ENCODE data around the gene BCAS3.

BCAS3 gene

DNA sequence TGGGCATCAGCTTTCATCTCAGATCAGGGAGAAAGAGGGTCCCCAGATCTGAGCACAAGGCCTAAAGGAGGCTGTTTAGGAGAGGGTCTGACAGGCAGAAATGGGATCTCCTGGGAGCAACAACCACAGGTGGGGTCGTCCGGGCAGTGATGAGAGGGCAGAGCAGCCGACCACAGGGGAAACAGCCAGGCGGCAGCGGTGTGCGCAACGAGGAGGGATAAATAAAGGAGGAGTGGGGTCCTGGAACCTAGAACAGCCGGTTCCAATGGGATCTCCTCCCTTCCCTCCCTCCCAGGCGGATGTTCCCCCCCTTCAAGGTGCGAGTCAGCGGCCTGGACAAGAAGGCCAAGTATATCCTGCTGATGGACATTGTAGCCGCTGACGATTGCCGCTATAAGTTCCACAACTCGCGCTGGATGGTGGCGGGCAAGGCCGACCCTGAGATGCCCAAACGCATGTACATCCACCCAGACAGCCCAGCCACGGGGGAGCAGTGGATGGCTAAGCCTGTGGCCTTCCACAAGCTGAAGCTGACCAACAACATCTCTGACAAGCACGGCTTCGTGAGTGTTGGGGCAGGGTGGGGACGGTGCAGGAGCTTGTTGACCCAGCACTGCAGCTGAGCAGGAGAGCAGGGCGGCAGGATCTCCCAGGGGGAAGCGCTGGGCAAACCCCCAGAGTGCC lies 723.9 kb downstream of the BCAS3 start:
- no CpG with 5 or more reads among the region's 25 CpGs for whole genome bisulfite sequencing (ENCODE audit: extremely low coverage, insufficient coverage, insufficient read length)
- Histone ChIP-seq H3K9ac (ENCODE audit: low read length) (no peak overlapping the region), H4K12ac (ENCODE audit: low read depth, low read length) (no peak overlapping the region), H3K23ac (ENCODE audit: low read length) (no peak overlapping the region), H3K79me2 (ENCODE audit: control insufficient read depth, insufficient read depth, low read length, poor library complexity) (no peaks in the 10 kb centered on the region), H3K14ac (ENCODE audit: low read length) (no peak overlapping the region), H3K79me1 (ENCODE audit: low read length) (peaks cover 2% of the 10 kb centered on the region), H3K9me3 (ENCODE audit: insufficient read depth, low read depth, low read length) (peaks cover 18% of the 10 kb centered on the region), H2BK120ac (ENCODE audit: insufficient read depth, low read length, poor library complexity) (no peak overlapping the region), H3K4ac (ENCODE audit: low read depth, low read length) (no peak overlapping the region), H2BK5ac (ENCODE audit: low read depth, low read length, poor library complexity) (no peak overlapping the region), H3K36me3 (ENCODE audit: control insufficient read depth in 1 of 2, insufficient read depth in 2 of 2, low read length in 2 of 2) (no peaks in the 10 kb centered on the region), H2AFZ (ENCODE audit: insufficient read depth, low read length, poor library complexity) (no peak overlapping the region), H4K91ac (ENCODE audit: low read depth, low read length) (no peak overlapping the region), H3K18ac (ENCODE audit: low read length) (no peak overlapping the region), H3K27ac (ENCODE audit: low read depth, low read length) (no peak overlapping the region), H3K4me1 (ENCODE audit: control insufficient read depth in 1 of 2, insufficient read depth in 2 of 2, low read length in 2 of 2) (peaks cover 17 to 50% of the 10 kb centered on the region in 2 experiments), H3K4me2 (ENCODE audit: low read length) (no peak overlapping the region), H3K27me3 (ENCODE audit: insufficient read depth, low read length) (peaks cover 85% of the 10 kb centered on the region), H2BK12ac (ENCODE audit: low read length) (no peak overlapping the region), H2AK5ac (ENCODE audit: low read length) (no peak overlapping the region), H3K4me3 (ENCODE audit: low read depth, low read length) (peak overlapping the region; percentile 23), H4K8ac (ENCODE audit: low read depth, low read length) (no peak overlapping the region)
- no peak for DNase-seq

DNA sequence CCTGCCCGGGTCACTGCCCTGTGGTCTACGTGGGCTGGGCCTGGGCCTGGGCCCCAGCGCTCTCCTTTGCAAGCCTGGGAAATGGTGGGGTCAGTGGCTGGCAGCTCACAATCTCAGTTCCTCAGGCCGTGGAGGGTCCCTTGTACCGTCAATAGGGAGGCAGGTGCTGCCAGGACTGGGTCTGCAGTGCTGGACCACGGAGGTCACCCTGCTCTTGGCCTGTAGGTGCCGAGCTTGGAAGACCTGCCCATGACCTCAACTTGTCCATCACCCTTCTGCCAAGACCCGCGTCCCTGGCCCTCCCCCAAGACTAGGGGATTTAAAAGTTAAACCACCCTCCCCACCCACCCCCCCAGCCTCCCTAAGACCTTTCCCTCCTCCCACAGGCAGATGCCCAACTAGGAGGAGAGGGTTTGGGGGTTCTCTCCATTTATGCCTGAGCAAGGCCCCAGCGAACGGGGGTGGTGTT lies 724.5 kb downstream of the BCAS3 start:
- no peak overlapping the region for H3K4me2 ChIP-seq (ENCODE audit: low read length)
- no peak overlapping the region for H4K8ac ChIP-seq (ENCODE audit: low read depth, low read length)
- no peak overlapping the region for H3K4ac ChIP-seq (ENCODE audit: low read depth, low read length)
- no peak overlapping the region for H3K18ac ChIP-seq (ENCODE audit: low read length)
- H4K12ac ChIP-seq (ENCODE audit: low read depth, low read length) = no peak overlapping the region
- H2BK12ac ChIP-seq (ENCODE audit: low read length) = no peak overlapping the region
- no peak overlapping the region for H2BK120ac ChIP-seq (ENCODE audit: insufficient read depth, low read length, poor library complexity)
- no peak overlapping the region for H3K14ac ChIP-seq (ENCODE audit: low read length)
- H2BK5ac ChIP-seq (ENCODE audit: low read depth, low read length, poor library complexity) = no peak overlapping the region
- peaks cover 83% of the 10 kb centered on the region for H3K27me3 ChIP-seq (ENCODE audit: insufficient read depth, low read length)
- H3K27ac ChIP-seq (ENCODE audit: low read depth, low read length) = no peak overlapping the region
- H3K36me3 ChIP-seq (ENCODE audit: control insufficient read depth in 1 of 2, insufficient read depth in 2 of 2, low read length in 2 of 2) = no peaks in the 10 kb centered on the region
- WGBS (ENCODE audit: extremely low coverage, insufficient coverage, insufficient read length) = no CpG with 5 or more reads among the region's 11 CpGs
- H3K4me1 ChIP-seq (ENCODE audit: control insufficient read depth in 1 of 2, insufficient read depth in 2 of 2, low read length in 2 of 2) = peaks cover 14 to 46% of the 10 kb centered on the region in 2 experiments
- no peak overlapping the region for H3K9ac ChIP-seq (ENCODE audit: low read length)
- H3K23ac ChIP-seq (ENCODE audit: low read length) = no peak overlapping the region
- H2AK5ac ChIP-seq (ENCODE audit: low read length) = no peak overlapping the region
- no peak overlapping the region for H2AFZ ChIP-seq (ENCODE audit: insufficient read depth, low read length, poor library complexity)
- peaks cover 2% of the 10 kb centered on the region for H3K79me1 ChIP-seq (ENCODE audit: low read length)
- peak overlapping the region; percentile 23 for H3K4me3 ChIP-seq (ENCODE audit: low read depth, low read length)
- no peak overlapping the region for H4K91ac ChIP-seq (ENCODE audit: low read depth, low read length)
- peaks cover 17% of the 10 kb centered on the region for H3K9me3 ChIP-seq (ENCODE audit: insufficient read depth, low read depth, low read length)
- no peaks in the 10 kb centered on the region for H3K79me2 ChIP-seq (ENCODE audit: control insufficient read depth, insufficient read depth, low read length, poor library complexity)
- DNase-seq = no peak

DNA sequence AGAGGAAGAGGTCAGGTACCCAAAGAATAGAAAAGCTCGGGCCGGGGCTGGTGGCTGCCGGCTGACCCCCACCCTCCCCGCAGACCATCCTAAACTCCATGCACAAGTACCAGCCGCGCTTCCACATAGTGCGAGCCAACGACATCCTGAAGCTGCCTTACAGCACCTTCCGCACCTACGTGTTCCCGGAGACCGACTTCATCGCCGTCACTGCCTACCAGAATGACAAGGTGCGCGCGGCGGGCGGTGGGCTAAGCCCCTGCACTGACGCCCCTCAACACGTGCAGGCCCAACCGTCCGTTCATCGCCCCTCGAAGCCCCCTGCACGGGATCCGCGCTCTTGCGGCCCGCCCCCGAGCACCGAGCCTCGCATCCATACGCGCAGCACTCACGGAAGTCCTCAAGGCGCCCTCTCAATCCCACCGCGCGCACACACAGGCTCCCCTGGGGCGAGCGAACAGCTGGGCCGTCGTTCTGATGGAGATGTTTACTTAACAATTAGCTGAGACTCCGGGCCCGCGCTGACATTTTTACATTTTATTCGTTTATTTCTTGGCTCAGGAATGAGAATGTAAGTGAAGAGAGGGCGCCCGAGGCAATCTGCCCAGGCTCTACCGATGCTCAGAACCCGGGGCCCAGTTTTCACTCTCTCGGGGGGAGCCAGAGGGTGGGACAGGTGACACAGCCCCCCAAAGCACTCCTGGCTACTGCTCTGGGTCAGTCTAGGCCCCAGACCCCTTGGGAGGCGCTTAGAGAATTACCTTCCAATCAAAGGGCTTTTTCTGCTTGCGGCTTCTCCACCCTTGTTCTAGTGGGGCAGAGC lies 725.5 kb downstream of the BCAS3 start:
- Histone ChIP-seq H2BK120ac (ENCODE audit: insufficient read depth, low read length, poor library complexity) (no peak overlapping the region), H2BK12ac (ENCODE audit: low read length) (no peak overlapping the region), H3K4me2 (ENCODE audit: low read length) (peak overlapping the region; percentile 26), H3K79me1 (ENCODE audit: low read length) (peaks cover 2% of the 10 kb centered on the region), H3K4ac (ENCODE audit: low read depth, low read length) (no peak overlapping the region), H3K27me3 (ENCODE audit: insufficient read depth, low read length) (peaks cover 87% of the 10 kb centered on the region), H3K9me3 (ENCODE audit: insufficient read depth, low read depth, low read length) (peaks cover 15% of the 10 kb centered on the region), H2BK5ac (ENCODE audit: low read depth, low read length, poor library complexity) (no peak overlapping the region), H4K91ac (ENCODE audit: low read depth, low read length) (no peak overlapping the region), H3K27ac (ENCODE audit: low read depth, low read length) (no peak overlapping the region), H4K12ac (ENCODE audit: low read depth, low read length) (no peak overlapping the region), H3K36me3 (ENCODE audit: control insufficient read depth in 1 of 2, insufficient read depth in 2 of 2, low read length in 2 of 2) (no peaks in the 10 kb centered on the region), H3K4me1 (ENCODE audit: control insufficient read depth in 1 of 2, insufficient read depth in 2 of 2, low read length in 2 of 2) (peaks cover 11 to 38% of the 10 kb centered on the region in 2 experiments), H3K4me3 (ENCODE audit: low read depth, low read length) (no peak overlapping the region), H3K18ac (ENCODE audit: low read length) (no peak overlapping the region), H3K23ac (ENCODE audit: low read length) (no peak overlapping the region), H2AFZ (ENCODE audit: insufficient read depth, low read length, poor library complexity) (no peak overlapping the region), H3K9ac (ENCODE audit: low read length) (no peak overlapping the region), H2AK5ac (ENCODE audit: low read length) (no peak overlapping the region), H3K79me2 (ENCODE audit: control insufficient read depth, insufficient read depth, low read length, poor library complexity) (no peaks in the 10 kb centered on the region), H3K14ac (ENCODE audit: low read length) (no peak overlapping the region), H4K8ac (ENCODE audit: low read depth, low read length) (no peak overlapping the region)
- no peak for DNase-seq
- no CpG with 5 or more reads among the region's 55 CpGs for WGBS (ENCODE audit: extremely low coverage, insufficient coverage, insufficient read length)

DNA sequence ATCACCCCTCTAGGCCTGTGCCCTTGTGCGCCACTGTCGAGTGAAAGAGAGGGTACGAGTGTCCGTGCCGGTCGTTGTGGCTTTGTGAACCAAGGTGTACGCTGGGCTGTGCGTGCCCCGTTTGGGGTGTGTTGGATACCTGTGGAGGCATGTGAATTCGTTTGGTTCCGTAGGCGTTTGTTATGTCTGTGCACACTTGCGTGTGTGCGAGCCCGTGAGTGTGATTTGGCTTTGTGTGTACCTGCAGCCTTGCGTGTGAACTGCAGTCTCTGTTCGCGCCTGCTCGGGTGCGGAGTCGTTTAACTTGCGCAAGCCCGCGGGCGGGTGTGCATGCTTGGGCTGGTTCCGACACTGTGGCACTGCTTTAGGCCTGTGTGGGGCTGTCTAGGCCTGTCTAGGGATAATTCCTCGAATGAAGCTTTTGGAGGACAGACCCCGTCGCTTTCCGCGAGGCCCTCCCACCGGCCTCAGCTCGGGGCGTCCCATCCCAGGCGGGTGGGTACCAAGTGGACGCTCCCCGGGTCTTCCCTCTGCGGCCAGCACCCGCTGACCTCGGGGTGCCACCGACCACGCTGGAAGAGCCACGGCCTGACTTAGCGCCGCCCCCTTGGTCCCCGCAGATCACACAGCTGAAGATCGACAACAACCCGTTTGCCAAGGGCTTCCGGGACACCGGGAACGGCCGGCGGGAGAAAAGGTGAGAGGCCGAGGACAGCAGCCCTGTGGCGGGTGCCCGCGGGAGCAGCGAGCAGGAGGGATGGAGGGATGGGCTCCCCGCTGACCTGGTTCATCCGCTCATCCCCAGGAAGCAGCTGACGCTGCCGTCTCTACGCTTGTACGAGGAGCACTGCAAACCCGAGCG lies 726.4 kb downstream of the BCAS3 start:
- H4K12ac ChIP-seq (ENCODE audit: low read depth, low read length) = no peak overlapping the region
- H4K91ac ChIP-seq (ENCODE audit: low read depth, low read length) = no peak overlapping the region
- WGBS (ENCODE audit: extremely low coverage, insufficient coverage, insufficient read length) = no CpG with 5 or more reads among the region's 66 CpGs
- H2BK5ac ChIP-seq (ENCODE audit: low read depth, low read length, poor library complexity) = no peak overlapping the region
- H2BK12ac ChIP-seq (ENCODE audit: low read length) = no peak overlapping the region
- no peak overlapping the region for H2AK5ac ChIP-seq (ENCODE audit: low read length)
- H3K23ac ChIP-seq (ENCODE audit: low read length) = no peak overlapping the region
- no peak overlapping the region for H3K18ac ChIP-seq (ENCODE audit: low read length)
- peaks cover 86% of the 10 kb centered on the region for H3K27me3 ChIP-seq (ENCODE audit: insufficient read depth, low read length)
- no peak overlapping the region for H2BK120ac ChIP-seq (ENCODE audit: insufficient read depth, low read length, poor library complexity)
- peaks cover 11 to 32% of the 10 kb centered on the region in 2 experiments for H3K4me1 ChIP-seq (ENCODE audit: control insufficient read depth in 1 of 2, insufficient read depth in 2 of 2, low read length in 2 of 2)
- DNase-seq = no peak
- peaks cover 15% of the 10 kb centered on the region for H3K9me3 ChIP-seq (ENCODE audit: insufficient read depth, low read depth, low read length)
- H4K8ac ChIP-seq (ENCODE audit: low read depth, low read length) = no peak overlapping the region
- H3K9ac ChIP-seq (ENCODE audit: low read length) = no peak overlapping the region
- no peak overlapping the region for H3K4me3 ChIP-seq (ENCODE audit: low read depth, low read length)
- H3K4ac ChIP-seq (ENCODE audit: low read depth, low read length) = no peak overlapping the region
- H3K79me1 ChIP-seq (ENCODE audit: low read length) = peaks cover 2% of the 10 kb centered on the region
- no peaks in the 10 kb centered on the region for H3K36me3 ChIP-seq (ENCODE audit: control insufficient read depth in 1 of 2, insufficient read depth in 2 of 2, low read length in 2 of 2)
- H3K27ac ChIP-seq (ENCODE audit: low read depth, low read length) = no peak overlapping the region
- H3K14ac ChIP-seq (ENCODE audit: low read length) = no peak overlapping the region
- no peak overlapping the region for H2AFZ ChIP-seq (ENCODE audit: insufficient read depth, low read length, poor library complexity)
- H3K4me2 ChIP-seq (ENCODE audit: low read length) = peak overlapping the region; percentile 53
- no peaks in the 10 kb centered on the region for H3K79me2 ChIP-seq (ENCODE audit: control insufficient read depth, insufficient read depth, low read length, poor library complexity)
